GM23338 (cell line): Measurements from ENCODE around the gene CCDC152. TPM values are rescaled to one million over a fixed set of nuclear protein-coding genes. Genes with fewer than 3 reads are reported as not detected.

ENCODE experiments used
- ATAC-seq: fragments of 200-7000 bp; cut with Tn5 transposase; 3 replicates; pipeline ENCODE4 v1.9.1; 2020
- DNase-seq: peaks from one replicate; pipeline ENCODE4 v3.0.0-alpha.2; 2015; ENCODE audit warnings: low spot score
- H2AFZ ChIP-seq: fragments of 200-600 bp; sonication (generic); 2 replicates; pipeline ENCODE4 v1.8.0; 2016; ENCODE audit warnings: antibody characterized with exemption, mild to moderate bottlenecking, moderate library complexity
- H3F3A ChIP-seq: fragments of 200-600 bp; sonication (generic); replicated peaks from 2 replicates; pipeline ENCODE4 v1.8.0; 2017; ENCODE audit warnings: antibody characterized with exemption, mixed run types, low read depth
- H3K27ac ChIP-seq: fragments of 200-600 bp; sonication (generic); 2 replicates; pipeline ENCODE4 v1.6.1; 2016; ENCODE audit warnings: low read depth
- H3K27me3 ChIP-seq: fragments of 200-600 bp; sonication (generic); 2 replicates; pipeline ENCODE4 v1.8.0; 2016; ENCODE audit warnings: mild to moderate bottlenecking, mixed run types, moderate library complexity; ENCODE audit not compliant: insufficient read depth
- H3K36me3 ChIP-seq: fragments of 200-600 bp; sonication (generic); 2 replicates; pipeline ENCODE4 v1.8.0; 2016; ENCODE audit warnings: mild to moderate bottlenecking; ENCODE audit not compliant: insufficient read depth
- H3K4me1 ChIP-seq: fragments of 200-600 bp; sonication (generic); 2 replicates; pipeline ENCODE4 v1.8.0; 2016; ENCODE audit warnings: mild to moderate bottlenecking, moderate library complexity; ENCODE audit not compliant: insufficient read depth
- H3K4me2 ChIP-seq: fragments of 200-600 bp; sonication (generic); 2 replicates; pipeline ENCODE4 v1.7.1; 2017; ENCODE audit warnings: mixed run types
- H3K4me3 ChIP-seq: fragments of 200-600 bp; sonication (generic); 2 replicates; pipeline ENCODE4 v1.6.1; 2016; ENCODE audit warnings: mixed run types
- H3K79me2 ChIP-seq: fragments of 200-600 bp; sonication (generic); replicated peaks from 2 replicates; pipeline ENCODE4 v1.8.0; 2017; ENCODE audit warnings: mild to moderate bottlenecking; ENCODE audit not compliant: insufficient read depth
- H3K9me2 ChIP-seq: fragments of 200-600 bp; sonication (generic); 2 replicates; pipeline ENCODE4 v1.8.0; 2017; ENCODE audit not compliant: insufficient read depth
- H4K20me1 ChIP-seq: fragments of 200-600 bp; sonication (generic); replicated peaks from 2 replicates; pipeline ENCODE4 v1.8.0; 2017; ENCODE audit warnings: mild to moderate bottlenecking; ENCODE audit not compliant: insufficient read depth
- H3K27ac Mint-ChIP-seq: 2 replicates; pipeline ENCODE4 v1.8.0; 2020; ENCODE audit warnings: inconsistent platforms, mild to moderate bottlenecking, moderate library complexity, mixed read lengths
- H3K27me3 Mint-ChIP-seq: 3 replicates; pipeline ENCODE4 v1.8.0; 2022; ENCODE audit warnings: low read depth, mild to moderate bottlenecking, moderate library complexity, mixed read lengths, inconsistent platforms; ENCODE audit not compliant: insufficient read depth, poor library complexity
- H3K36me3 Mint-ChIP-seq: 3 replicates; pipeline ENCODE4 v1.8.0; 2021; ENCODE audit warnings: low read depth, mild to moderate bottlenecking, inconsistent platforms, moderate library complexity, mixed read lengths
- H3K4me1 Mint-ChIP-seq: 3 replicates; pipeline ENCODE4 v1.8.0; 2020; ENCODE audit warnings: mild to moderate bottlenecking, inconsistent platforms, mixed read lengths
- H3K4me3 Mint-ChIP-seq: 3 replicates; pipeline ENCODE4 v1.8.0; 2021; ENCODE audit warnings: moderate library complexity, mild to moderate bottlenecking, inconsistent platforms, mixed read lengths
- H3K9me3 Mint-ChIP-seq: 3 replicates; pipeline ENCODE4 v1.8.0; 2020; ENCODE audit warnings: moderate library complexity, mild to moderate bottlenecking, inconsistent platforms, mixed read lengths
- CTCF ChIP-seq, 2 experiments: fragments of 200-600 bp in 1 of 2; sonication (generic) in 1 of 2; conservative IDR thresholded peaks; 2 replicates each; pipeline versions ENCODE4 v1.5.1 to v1.6.1; 2016 to 2017; ENCODE audit warnings: antibody characterized with exemption in 2 of 2, low read depth in 2 of 2, mild to moderate bottlenecking in 2 of 2, moderate library complexity in 1 of 2
- EZH2 ChIP-seq: fragments of 200-600 bp; sonication (generic); IDR thresholded peaks from one replicate; pipeline ENCODE4 v1.8.0; 2017; ENCODE audit warnings: antibody characterized with exemption, mild to moderate bottlenecking, low read depth; ENCODE audit not compliant: unreplicated experiment
- JUNB ChIP-seq: IDR thresholded peaks from one replicate; pipeline ENCODE4 v1.6.1; 2016; ENCODE audit warnings: antibody characterized with exemption; ENCODE audit not compliant: unreplicated experiment
- NANOG ChIP-seq: IDR thresholded peaks from 2 replicates; pipeline ENCODE4 v1.6.1; 2016; ENCODE audit warnings: antibody characterized with exemption, borderline replicate concordance
- STAT1 ChIP-seq: IDR thresholded peaks from one replicate; pipeline ENCODE4 v1.6.1; 2016; ENCODE audit warnings: antibody characterized with exemption; ENCODE audit not compliant: unreplicated experiment
- ZNF114 ChIP-seq: fragments of 250-450 bp; sonication (Bioruptor Pico); IDR thresholded peaks from 2 replicates; pipeline ENCODE4 v1.5.0; 2020; ENCODE audit warnings: mild to moderate bottlenecking, moderate library complexity
- ZNF331 ChIP-seq: fragments of 250-450 bp; sonication (Bioruptor Pico); IDR thresholded peaks from 2 replicates; pipeline ENCODE4 v1.5.0; 2020; ENCODE audit warnings: low read depth, mild to moderate bottlenecking, moderate library complexity
- ZNF462 ChIP-seq: fragments of 250-450 bp; sonication (Bioruptor Pico); IDR thresholded peaks from 2 replicates; pipeline ENCODE4 v1.5.0; 2020; ENCODE audit warnings: mild to moderate bottlenecking, moderate library complexity
- polyA plus RNA-seq: library from polyadenylated mRNA; unstranded; fragments of >200 nt; fragmentation: Nextera tagmentation; extraction: Ambion mirVana; gene quantifications from 2 replicates; pipeline ENCODE4 v1.2.1, GENCODE V29; 2016
- total RNA-seq: library from RNA; depleted of rRNA; stranded (reverse); fragments of >200 nt; shearing (Covaris generic); gene quantifications from 2 replicates; pipeline ENCODE4 v1.2.3, GENCODE V29; 2014

CCDC152 gene
- total and polyA plus RNA-seq, 2 experiments from 2014 or later, result 16.2 to 75.9 TPM

- Histone ChIP-seq H3K4me2 (no peak overlapping the region), H3K27ac (no peak overlapping the region), H3K27me3 (no peaks in the 10 kb centered on the region), H3K79me2 (no peaks in the 10 kb centered on the region), H3K4me1 (no peaks in the 10 kb centered on the region), H3F3A (no peaks in the 10 kb centered on the region), H3K9me2 (no peaks in the 10 kb centered on the region), H2AFZ (no peak overlapping the region), H3K4me3 (no peak overlapping the region), H3K36me3 (no peaks in the 10 kb centered on the region), H4K20me1 (no peaks in the 10 kb centered on the region)
- no peaks in the 10 kb centered on the region for H3K4me1 Mint-ChIP-seq
- H3K9me3 Mint-ChIP-seq, result peaks cover 18% of the 10 kb centered on the region
- peaks cover 5% of the 10 kb centered on the region; the same call in 2 of the 3 replicates for H3K36me3 Mint-ChIP-seq
- no peak for DNase-seq
- no peak overlapping the region for H3K4me3 Mint-ChIP-seq
- H3K27ac Mint-ChIP-seq, result no peak overlapping the region
- ATAC-seq, result no peak; the same call in 2 of the 3 replicates
- H3K27me3 Mint-ChIP-seq, result no peaks in the 10 kb centered on the region
- TF ChIP-seq ZNF114 (no peak), ZNF331 (no peak), STAT1 (no peak), JUNB (no peak), CTCF (conservative IDR thresholded peaks at IDR 0.05; ENCODE audit: low read depth in 2 of 2) (no peak), ZNF462 (CRISPR knock-in tag) (no peak), EZH2 (no peak), NANOG (no peak)
These were observed 10.8 kb upstream of the CCDC152 start for GRCh38 chr5:42745856-42746255.
